OCI-LY1 (cell line): Measurements from ENCODE around the gene FBXO10.
A peak's percentile ranks its signal among the peaks of the same experiment; 100 is the strongest.

Experiments
- H2AFZ ChIP-seq: fragments of 200-600 bp; sonication (generic), shearing (Covaris generic); 2 replicates; pipeline ENCODE4 v1.6.0; 2014; ENCODE audit warnings: antibody characterized with exemption, mild to moderate bottlenecking, low read length
- H3F3A ChIP-seq: fragments of 200-600 bp; sonication (generic), shearing (Covaris generic); 2 replicates; pipeline ENCODE4 v1.6.0; 2014; ENCODE audit warnings: mild to moderate bottlenecking, antibody characterized with exemption, low read length, moderate library complexity; ENCODE audit not compliant: insufficient read depth
- H3K27ac ChIP-seq: fragments of 200-600 bp; sonication (generic); 2 replicates; pipeline ENCODE4 v1.5.1; 2014; ENCODE audit warnings: low read length, mixed run types, mild to moderate bottlenecking, low read depth; ENCODE audit not compliant: poor library complexity, severe bottlenecking
- H3K27me3 ChIP-seq: fragments of 200-600 bp; sonication (generic); 2 replicates; pipeline ENCODE4 v1.6.0; 2014; ENCODE audit warnings: antibody characterized with exemption, mild to moderate bottlenecking, low read length, moderate library complexity; ENCODE audit not compliant: insufficient read depth
- H3K36me3 ChIP-seq: fragments of 200-600 bp; sonication (generic); 2 replicates; pipeline ENCODE4 v1.6.1; 2014; ENCODE audit warnings: mild to moderate bottlenecking, antibody characterized with exemption, low read length, moderate library complexity, mixed read lengths; ENCODE audit not compliant: insufficient read depth
- H3K4me1 ChIP-seq: fragments of 200-600 bp; sonication (generic); 2 replicates; pipeline ENCODE4 v1.5.1; 2014; ENCODE audit warnings: mild to moderate bottlenecking, low read length, moderate library complexity; ENCODE audit not compliant: insufficient read depth, severe bottlenecking
- H3K4me2 ChIP-seq: fragments of 200-600 bp; sonication (generic), shearing (Covaris generic); 2 replicates; pipeline ENCODE4 v1.6.1; 2014; ENCODE audit warnings: low read length
- H3K4me3 ChIP-seq: fragments of 200-600 bp; sonication (generic); 2 replicates; pipeline ENCODE4 v1.5.1; 2014; ENCODE audit warnings: low read length, low read depth, mild to moderate bottlenecking, mixed read lengths; ENCODE audit not compliant: poor library complexity, severe bottlenecking
- H3K79me2 ChIP-seq: fragments of 200-600 bp; shearing (Covaris generic); 2 replicates; pipeline ENCODE4 v1.6.1; 2016; ENCODE audit warnings: mixed run types, low read length, mixed read lengths; ENCODE audit not compliant: insufficient read depth
- H3K9ac ChIP-seq: fragments of 200-600 bp; sonication (generic), shearing (Covaris generic); 2 replicates; pipeline ENCODE4 v1.6.1; 2014; ENCODE audit warnings: mild to moderate bottlenecking, low read length, mixed read lengths
- H3K9me2 ChIP-seq: fragments of 200-600 bp; sonication (generic), shearing (Covaris generic); 2 replicates; pipeline ENCODE4 v1.6.1; 2014; ENCODE audit warnings: low read depth, mild to moderate bottlenecking, low read length, mixed read lengths
- H3K9me3 ChIP-seq: fragments of 200-600 bp; shearing (Covaris generic); 2 replicates; pipeline ENCODE4 v1.6.1; 2014; ENCODE audit warnings: low read length, mixed read lengths
- H4K20me1 ChIP-seq: fragments of 200-600 bp; sonication (generic), shearing (Covaris generic); 2 replicates; pipeline ENCODE4 v1.6.0; 2016; ENCODE audit warnings: mild to moderate bottlenecking, low read length; ENCODE audit not compliant: insufficient read depth
- EZH2 ChIP-seq: fragments of 200-600 bp; sonication (generic), shearing (Covaris generic); IDR thresholded peaks from 2 replicates; pipeline ENCODE4 v1.8.0; 2017; ENCODE audit warnings: borderline replicate concordance, mixed run types, mild to moderate bottlenecking, antibody characterized with exemption, low read length, moderate library complexity, mixed read lengths
- TF ChIP-seq, protein P1 (sequence below): fragments of 200-600 bp; sonication (generic), shearing (Covaris generic); IDR thresholded peaks from 2 replicates; pipeline ENCODE4 v1.5.1; 2017; ENCODE audit warnings: mild to moderate bottlenecking, antibody characterized with exemption, low read length, moderate library complexity, mixed read lengths

The FBXO10 gene

DNA sequence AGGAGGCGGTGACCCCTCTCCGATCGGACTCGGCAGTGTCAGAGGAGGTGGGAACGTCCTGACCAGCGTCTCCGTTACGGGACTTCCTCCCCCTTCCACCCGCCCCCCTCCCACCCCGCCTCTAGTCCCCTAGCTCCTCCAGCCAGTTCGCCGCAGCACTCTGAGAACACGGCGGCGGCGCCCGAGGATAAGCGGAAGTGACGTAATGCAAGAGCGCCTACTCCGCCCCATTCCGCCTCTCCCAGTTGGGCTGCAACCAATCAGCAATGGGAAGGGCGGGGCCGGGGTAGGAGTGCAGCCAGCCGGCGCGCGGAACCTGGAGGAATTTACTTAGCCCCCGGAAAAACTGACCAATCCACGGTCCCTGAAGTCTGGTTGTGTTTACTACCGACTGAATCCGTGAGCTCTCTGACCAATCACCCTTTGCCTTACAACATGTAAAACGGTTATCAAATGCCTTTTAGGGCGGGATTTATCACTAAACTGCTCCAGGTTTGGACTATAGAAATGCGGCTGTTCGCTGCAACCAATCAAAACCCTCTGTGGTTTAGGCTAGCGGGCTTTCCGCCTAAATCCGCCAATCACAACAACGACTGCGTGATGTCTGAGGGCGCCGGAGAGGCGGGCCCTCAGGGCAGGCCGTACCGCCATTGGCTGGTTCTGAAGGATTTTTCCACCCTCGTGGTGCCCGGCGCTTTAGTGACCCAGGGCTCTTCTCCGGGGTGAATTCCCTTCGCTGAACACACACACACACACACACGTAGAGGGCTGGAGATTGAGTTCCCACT is 110.7 kb downstream of the FBXO10 start, which contains the start of gene ZBTB5:
Gene ZBTB5 (minus strand): TSS at position 202 of the 788 bp plus-strand sequence. CDS start 22,899 bp downstream, outside the sequence.
- Histone ChIP-seq H3K27ac (peak within 1 kb of the TSS; percentile 90), H3K27me3 (no peaks in the 10 kb centered on the region), H3K4me2 (peak within 1 kb of the TSS; percentile 96), H3F3A (no peaks in the 10 kb centered on the region), H3K9me2 (no peaks in the 10 kb centered on the region), H3K4me3 (peak within 1 kb of the TSS; percentile 86), H4K20me1 (no peaks in the 10 kb centered on the region), H3K79me2 (peaks cover 42% of the 10 kb centered on the region), H2AFZ (0 out of 2 replicates have a peak within 1 kb of the TSS, but pooled peaks have one; percentile 2), H3K36me3 (peaks cover 7% of the 10 kb centered on the region; the same call in 1 of the 2 replicates), H3K9ac (peak within 1 kb of the TSS; percentile 87), H3K9me3 (no peaks in the 10 kb centered on the region), H3K4me1 (peaks cover 41% of the 10 kb centered on the region)
- TF ChIP-seq, protein P1, sequence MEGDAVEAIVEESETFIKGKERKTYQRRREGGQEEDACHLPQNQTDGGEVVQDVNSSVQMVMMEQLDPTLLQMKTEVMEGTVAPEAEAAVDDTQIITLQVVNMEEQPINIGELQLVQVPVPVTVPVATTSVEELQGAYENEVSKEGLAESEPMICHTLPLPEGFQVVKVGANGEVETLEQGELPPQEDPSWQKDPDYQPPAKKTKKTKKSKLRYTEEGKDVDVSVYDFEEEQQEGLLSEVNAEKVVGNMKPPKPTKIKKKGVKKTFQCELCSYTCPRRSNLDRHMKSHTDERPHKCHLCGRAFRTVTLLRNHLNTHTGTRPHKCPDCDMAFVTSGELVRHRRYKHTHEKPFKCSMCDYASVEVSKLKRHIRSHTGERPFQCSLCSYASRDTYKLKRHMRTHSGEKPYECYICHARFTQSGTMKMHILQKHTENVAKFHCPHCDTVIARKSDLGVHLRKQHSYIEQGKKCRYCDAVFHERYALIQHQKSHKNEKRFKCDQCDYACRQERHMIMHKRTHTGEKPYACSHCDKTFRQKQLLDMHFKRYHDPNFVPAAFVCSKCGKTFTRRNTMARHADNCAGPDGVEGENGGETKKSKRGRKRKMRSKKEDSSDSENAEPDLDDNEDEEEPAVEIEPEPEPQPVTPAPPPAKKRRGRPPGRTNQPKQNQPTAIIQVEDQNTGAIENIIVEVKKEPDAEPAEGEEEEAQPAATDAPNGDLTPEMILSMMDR: no peak
- TF ChIP-seq EZH2: no peak

DNA sequence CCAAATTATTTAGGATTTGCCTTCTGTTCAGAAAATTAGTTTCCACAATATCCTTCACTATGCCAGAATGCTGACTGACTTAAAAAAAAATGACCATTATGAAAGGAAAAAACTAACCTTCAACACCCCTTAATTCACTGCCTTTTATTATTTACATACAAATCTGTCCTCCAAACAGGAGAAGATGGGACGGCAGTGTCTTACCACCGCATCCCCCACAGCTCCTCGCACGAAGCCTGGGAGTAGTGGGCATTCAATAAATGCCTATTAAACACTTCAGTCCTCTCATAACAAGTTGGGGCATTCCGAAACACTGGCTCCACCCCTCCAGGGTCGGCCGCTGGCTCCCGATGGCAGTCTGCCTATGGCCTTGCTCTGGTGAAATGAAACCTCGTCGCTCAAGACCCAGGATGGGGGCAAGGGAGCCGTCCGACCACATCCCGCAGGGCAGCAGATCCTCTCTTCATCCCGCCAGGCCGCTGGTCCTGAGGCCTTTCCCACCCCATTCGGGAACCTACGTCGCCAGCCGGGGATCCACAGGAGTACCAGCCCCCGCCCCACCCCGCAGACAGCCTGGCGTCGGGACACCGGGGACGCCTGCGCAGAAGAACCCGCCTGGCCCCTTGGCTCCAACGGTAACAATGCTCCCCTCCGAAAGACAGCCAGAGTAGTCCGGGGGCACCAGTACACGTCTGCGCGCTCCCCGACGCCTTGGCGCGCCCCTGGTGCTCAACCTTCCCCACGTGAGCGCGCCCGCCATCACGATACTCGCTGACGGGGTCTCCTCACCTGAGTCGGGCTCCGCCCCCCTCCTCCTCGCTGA is 111.5 kb downstream of the FBXO10 start:
- peak overlapping the region; percentile 87 for H3K9ac ChIP-seq
- TF ChIP-seq, protein P1: no peak
- no peak for TF ChIP-seq EZH2
- peak overlapping the region; percentile 96 for H3K4me2 ChIP-seq
- H3K27ac ChIP-seq: peak overlapping the region; percentile 90
- H3K36me3 ChIP-seq: peaks cover 7% of the 10 kb centered on the region; the same call in 1 of the 2 replicates
- H3K4me1 ChIP-seq: peaks cover 41% of the 10 kb centered on the region
- H3F3A ChIP-seq: no peaks in the 10 kb centered on the region
- no peaks in the 10 kb centered on the region for H3K9me3 ChIP-seq
- no peaks in the 10 kb centered on the region for H3K27me3 ChIP-seq
- H2AFZ ChIP-seq: no peak overlapping the region
- peak overlapping the region; percentile 86 for H3K4me3 ChIP-seq
- peaks cover 48% of the 10 kb centered on the region for H3K79me2 ChIP-seq
- no peaks in the 10 kb centered on the region for H4K20me1 ChIP-seq
- H3K9me2 ChIP-seq: no peaks in the 10 kb centered on the region

DNA sequence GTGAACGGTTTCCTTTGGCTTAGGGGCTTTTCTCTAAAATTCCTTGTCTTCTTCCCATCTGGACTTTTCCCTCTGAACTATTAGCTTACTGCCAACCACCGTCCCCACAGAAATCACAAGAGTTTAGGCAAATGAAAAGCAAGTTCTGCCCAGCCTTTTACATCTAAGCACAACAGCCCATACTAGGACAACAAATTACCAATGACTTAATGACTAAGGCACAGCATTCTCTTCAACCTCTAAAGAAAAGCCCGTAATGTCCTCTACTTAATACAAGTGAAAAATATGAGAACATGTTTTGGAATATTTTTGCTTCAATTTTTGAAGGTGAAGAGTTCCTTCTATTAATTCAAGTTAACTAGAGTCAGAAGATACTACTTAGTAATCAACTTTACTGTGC is 112.2 kb downstream of the FBXO10 start:
- H3K9ac ChIP-seq: peak overlapping the region; percentile 87
- H3K4me1 ChIP-seq: peaks cover 44% of the 10 kb centered on the region
- TF ChIP-seq EZH2: no peak
- TF ChIP-seq, protein P1: no peak
- peak overlapping the region; percentile 90 for H3K27ac ChIP-seq
- H4K20me1 ChIP-seq: no peaks in the 10 kb centered on the region
- H3K4me3 ChIP-seq: peak overlapping the region; percentile 86
- no peak overlapping the region for H2AFZ ChIP-seq
- H3K36me3 ChIP-seq: peaks cover 7% of the 10 kb centered on the region; the same call in 1 of the 2 replicates
- H3K79me2 ChIP-seq: peaks cover 51% of the 10 kb centered on the region
- no peaks in the 10 kb centered on the region for H3K9me2 ChIP-seq
- H3K4me2 ChIP-seq: peak overlapping the region; percentile 96
- H3K27me3 ChIP-seq: no peaks in the 10 kb centered on the region
- no peaks in the 10 kb centered on the region for H3F3A ChIP-seq
- no peaks in the 10 kb centered on the region for H3K9me3 ChIP-seq
